GOT3 (cell line): ENCODE measurements around the gene VWA3A.
"Not testable (repeated sequence)": the region's sequence is repeated elsewhere in the genome, so short reads cannot be mapped to it uniquely, and the experiment has no call there.

Experiments
- DNase-seq: peaks from one replicate; lab custom pipeline; 2025; ENCODE audit warnings: mixed read lengths; lab: John Stamatoyannopoulos, UW

Gene VWA3A

DNA sequence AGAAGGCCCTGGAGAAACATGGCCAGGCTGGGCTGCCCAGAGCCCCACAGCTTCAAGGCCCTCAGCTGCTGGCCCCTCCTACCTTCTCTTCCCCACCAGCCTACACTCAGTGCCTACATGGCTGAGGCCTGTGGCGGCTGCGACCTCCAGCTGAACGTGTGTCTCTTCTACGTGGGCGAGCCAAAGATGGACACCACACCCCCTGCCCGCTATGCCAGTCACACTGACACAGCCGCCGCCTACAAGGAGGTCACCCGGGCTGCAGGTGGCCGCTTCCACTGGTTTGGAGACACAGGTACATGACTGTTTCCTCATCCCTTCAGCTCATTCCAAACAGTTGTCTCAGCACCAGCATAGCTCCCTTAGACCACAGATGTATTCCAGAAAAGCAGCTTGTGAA lies 40.5 kb downstream of the VWA3A start:
- DNase-seq = no peak

- DNase-seq = no peak
Measured at GRCh38 chr16:22138482-22138881, 46.1 kb downstream of the VWA3A start.

DNA sequence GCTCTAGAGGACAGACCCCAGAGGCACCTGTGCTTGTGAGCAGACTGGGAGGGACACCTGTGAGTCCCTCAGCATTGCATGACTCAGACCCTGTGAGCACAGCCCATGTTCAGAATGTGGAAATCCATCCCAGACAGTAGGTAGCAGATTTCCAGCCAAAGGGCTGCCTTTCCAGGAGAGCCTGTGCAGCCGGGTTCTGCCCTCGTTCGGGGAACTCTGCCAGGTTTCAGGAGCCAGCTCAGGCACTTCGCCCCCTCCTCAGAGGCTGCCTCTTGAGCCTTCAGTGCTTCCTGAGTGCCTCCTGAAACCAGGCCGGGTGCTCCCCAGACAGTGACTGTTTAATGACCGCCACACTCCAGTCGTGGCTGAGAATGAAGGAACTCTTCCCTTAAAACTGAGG lies 46.7 kb downstream of the VWA3A start:
- no peak for DNase-seq

DNA sequence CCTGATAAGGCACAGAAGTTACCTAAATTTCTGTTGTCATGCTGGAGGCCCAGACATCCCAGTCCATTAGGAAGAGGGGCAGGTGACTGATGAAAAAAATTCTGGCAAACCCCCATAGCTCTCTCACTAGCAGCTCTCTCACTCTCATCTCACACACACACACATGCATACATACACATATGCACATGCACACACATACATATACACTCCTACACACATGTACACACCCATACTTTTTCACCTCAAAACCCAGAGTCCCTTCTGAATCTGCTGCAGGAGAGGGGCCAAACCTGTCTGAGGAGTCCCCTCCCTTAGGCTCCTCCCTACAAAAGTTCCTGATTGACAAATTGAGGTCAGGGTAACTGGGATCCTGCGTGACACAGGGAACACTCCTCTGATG lies 47.4 kb downstream of the VWA3A start:
- no peak for DNase-seq

GRCh38 chr16:22141767-22142166 lies 49.4 kb downstream of the VWA3A start:
- DNase-seq = no peak

- DNase-seq = no peak
Measured at GRCh38 chr16:22144520-22144919, 52.2 kb downstream of the VWA3A start.

DNA sequence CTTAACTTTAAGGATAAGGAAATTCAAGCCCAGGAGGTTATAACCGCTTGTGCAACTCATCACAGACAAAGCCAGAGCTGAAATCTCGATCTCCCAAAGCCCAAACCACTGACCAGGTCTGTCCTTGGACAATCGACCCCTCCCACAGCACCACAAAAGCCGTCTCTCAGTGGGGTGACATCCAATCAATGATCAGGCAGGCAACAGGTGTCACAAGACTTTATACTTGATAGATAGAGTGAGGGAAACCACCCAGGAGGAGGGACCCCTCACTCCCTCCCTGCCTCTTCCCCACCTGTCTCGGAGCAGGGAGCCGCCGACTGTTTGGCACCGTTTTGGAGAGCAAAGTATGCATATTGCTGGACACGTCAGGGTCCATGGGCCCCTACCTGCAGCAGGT lies 55.5 kb downstream of the VWA3A start:
- no peak for DNase-seq

GRCh38 chr16:22151246-22151998 lies 59.1 kb downstream of the VWA3A start:
- DNase-seq = no peak

DNA sequence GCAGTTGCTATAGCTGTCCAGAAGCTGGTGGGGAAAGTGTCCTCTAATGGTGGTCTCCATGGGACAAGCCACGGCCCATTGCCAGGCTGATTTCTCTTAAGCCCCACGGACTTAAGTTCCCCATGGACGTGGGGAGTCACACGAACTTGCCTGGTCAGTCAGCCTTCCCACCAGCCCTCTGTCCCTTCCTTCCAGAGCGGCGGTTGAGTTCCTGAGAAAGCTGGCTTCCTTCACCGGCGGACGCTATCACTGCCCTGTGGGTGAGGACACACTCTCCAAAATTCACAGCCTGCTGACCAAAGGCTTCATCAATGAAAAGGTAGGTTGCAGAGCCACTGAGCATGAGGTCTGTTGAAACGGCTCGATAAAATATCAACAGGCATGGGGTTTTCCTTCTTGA lies 60.0 kb downstream of the VWA3A start:
- no peak for DNase-seq

DNA sequence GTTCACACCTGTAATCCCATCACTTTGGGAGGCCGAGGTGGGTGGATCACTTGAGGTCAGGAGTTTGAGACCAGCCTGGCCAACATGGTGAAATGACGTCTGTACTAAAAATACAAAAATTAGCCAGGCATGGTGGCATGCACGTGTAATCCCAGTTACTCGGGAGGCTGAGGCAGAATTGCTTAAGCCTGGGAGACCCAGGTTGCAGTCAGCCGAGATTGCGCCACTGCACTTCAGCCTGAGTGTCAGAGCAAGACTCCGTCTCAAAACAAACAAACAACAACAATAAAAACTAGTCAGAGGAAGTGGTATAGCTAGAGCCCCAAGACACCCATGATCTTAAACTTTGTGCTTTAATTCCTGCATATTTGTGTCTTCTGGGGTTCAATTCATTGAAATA lies 60.7 kb downstream of the VWA3A start:
- DNase-seq = not testable (repeated sequence)

DNA sequence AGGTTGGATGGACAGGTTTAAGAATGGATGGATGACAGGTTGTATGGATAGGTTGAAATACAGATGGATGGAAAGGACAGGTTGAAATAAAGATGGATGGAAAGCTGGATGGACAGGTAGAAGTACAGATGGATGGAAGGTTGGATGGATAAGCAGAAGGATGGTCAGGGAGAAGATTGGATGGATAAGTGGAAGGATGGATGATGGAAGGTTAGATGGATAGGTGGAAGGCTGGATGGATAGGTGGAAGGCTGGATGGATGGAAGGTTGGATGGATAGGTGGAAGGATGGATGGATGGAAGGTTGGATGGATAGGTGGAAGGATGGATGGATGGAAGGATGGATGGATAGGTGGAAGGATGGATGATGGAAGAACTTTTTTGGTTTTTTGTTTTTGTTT lies 69.1 kb downstream of the VWA3A start:
- DNase-seq = no peak

DNA sequence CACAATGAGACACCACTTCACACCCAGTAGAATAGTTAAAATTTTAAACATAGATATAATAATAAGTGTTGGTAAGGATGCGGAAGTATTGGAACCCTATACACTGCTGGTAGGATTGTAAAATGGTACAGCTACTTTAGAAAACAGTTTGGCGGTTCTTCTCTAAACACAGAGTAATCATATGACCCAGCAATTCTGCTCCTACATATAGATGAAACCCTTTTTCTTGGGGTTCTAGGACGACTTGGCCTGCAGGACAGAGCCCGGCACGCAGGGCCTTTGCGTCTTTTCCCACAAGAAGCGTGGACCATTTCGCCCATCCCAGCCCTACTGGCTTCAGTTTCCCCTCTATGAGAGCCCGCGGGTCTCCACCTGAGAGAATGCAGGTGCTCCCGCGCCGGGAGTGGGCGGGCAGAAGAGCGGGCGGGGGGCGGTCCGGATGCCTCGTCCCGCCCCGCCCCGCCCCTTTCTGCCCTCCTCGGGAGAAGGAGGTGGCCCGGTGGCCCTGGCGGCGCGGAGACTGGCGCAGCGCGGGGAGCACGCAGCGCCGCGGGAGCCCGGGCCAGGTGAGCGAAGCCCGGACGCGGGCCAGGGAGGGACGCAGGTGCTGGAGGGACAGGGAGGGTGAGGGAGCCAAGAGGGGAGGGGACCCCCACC lies 69.8 kb downstream of the VWA3A start, which contains the start of gene SDR42E2:
TSS of gene SDR42E2 (plus strand) at position 508 of the 657 bp plus-strand sequence. CDS start 3,077 bp downstream, outside the sequence.
- no peak for DNase-seq

- DNase-seq = no peak
Measured at GRCh38 chr16:22162656-22163009, 70.3 kb downstream of the VWA3A start.

- DNase-seq = no peak
Measured at GRCh38 chr16:22163806-22164205, 71.5 kb downstream of the VWA3A start.

GRCh38 chr16:22164482-22164881 lies 72.1 kb downstream of the VWA3A start:
- DNase-seq = no peak

DNA sequence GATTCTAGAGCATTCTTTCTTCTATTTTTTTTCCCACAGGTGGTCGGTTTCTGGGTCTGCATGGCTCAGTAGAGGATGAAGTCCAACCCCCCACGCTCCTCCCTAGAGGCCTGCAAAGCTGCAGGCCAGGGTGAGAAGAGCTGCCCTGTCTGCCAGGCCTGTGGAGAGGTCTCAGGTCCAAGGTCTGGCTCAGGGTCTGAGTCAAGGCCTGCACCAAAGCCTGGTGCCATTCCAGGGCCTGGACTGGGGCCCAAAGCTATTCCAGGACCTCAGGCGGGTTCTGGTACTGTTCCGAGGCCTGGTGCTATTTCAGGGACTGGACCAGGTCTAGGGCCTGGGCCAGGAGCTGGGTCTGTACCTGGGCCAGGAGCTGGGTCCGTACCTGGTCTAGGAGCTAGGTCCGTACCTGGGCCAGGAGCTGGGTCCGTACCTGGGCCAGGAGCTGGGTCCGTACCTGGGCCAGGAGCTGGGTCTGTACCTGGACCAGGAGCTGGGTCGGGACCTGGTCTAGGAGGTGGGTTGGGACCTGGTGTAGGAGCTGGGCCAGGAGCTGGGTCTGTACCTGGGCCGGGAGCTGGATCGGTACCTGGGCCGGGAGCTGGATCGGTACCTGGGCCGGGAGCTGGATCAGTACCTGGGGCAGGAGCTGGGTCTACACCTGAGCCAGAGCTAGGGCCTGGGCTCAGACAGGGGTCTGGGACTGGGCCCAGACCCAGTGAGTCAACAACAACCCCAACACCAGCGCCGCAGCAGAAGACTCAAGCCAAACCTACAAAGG lies 73.4 kb downstream of the VWA3A start:
- DNase-seq = no peak

DNA sequence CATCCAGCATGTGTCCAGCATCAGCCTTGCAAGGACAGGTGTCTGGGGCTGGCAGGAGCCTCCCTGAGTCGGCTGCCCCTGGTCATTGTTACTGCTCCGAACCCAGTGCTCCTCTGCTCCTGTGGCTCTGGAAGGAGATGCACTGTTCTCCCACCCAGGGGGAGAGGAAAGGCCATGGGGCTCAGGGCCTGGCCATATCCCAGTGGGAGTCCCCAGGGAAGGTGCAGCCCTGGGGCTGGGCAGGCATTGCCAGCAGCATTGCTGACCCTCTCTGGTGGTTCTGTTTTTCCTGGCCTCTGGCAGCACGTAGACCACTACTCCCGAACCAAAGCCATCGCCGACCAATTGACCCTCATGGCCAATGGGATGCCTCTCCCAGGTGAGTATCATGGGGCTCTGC lies 79.6 kb downstream of the VWA3A start:
- no peak for DNase-seq

DNA sequence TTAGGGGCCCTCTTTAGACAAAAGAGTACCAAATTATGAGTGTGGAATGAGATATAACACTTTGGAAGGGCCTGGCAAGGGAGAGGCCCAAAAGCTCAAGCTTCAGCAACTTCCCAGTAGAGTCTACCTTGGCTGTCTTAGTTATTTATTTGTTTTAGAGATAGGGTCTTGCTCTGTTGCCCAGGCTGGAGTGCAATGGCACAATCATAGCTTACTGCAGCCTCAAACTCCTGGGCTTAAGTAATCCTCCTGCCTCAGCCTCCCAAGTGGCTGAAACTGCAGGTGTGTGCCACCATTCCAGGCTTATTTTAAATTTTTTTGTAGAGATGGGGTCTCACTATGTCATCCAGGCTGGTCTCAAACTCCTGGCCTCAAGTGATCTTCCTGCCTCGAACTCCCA lies 80.3 kb downstream of the VWA3A start:
- DNase-seq = not testable (repeated sequence)

DNA sequence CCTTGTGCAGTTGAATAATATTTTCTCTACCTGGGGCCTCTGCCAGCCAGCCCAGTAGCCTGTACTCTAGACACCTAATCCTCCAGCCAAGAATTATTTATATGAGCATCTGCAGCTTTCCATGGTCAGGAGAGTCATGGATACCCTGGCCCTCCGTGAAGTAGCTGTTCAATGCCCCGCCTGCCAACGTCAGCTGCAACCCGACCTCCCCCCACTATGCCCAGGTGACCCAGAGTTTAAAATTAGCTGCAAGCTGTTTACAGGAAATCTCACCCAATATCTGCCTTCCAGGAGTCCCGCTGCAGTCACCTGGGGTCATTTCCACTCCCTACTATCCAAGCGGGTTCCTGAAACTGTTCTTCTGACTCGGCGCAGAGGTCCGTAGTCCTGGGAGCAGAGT lies 82.3 kb downstream of the VWA3A start:
- DNase-seq = no peak

DNA sequence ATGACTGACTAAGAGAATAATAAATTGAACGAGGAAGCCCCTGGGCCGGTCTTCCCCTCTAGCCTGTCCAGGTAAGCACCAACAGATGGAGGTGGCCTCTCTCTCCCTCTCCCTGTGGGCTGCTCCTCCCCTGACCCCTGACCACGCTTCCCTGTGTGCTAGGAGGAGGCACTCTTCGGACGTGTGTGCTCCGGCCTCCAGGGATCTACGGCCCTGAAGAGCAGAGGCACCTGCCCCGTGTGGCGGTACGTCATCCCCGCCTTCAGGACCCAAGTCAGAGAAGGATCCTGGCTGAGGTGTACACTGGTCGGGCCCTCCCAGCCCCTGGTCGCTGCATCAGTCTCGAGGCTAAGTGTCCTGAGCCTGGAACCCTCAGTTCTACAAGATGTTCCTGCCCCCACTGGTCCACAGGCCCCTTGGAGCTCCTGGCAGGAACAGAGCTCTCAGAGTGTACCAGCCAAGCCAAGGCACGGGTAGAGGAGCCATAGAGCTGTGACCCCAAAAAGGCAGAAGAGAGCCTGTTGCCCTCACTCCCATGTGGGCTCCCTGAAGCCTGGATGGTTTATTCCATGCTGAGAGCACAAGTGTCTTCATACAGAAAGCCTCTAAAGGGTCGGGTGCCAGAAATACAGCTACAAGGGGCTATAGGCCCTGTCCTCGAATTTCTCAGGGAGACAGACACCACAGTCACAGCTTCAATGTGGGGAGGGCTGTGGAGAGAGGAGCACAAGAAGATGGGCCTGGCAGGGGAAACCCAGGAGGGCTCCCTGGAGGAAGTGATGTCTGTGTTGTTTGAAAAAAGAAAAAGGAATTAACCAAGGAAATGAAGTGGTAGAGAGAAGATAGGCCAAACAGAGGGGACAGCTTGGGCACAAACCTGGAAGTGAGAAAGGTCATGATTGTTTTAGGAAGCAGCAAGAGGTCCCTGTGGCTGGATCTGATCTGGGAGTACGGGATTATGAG lies 85.9 kb downstream of the VWA3A start:
- DNase-seq = no peak

GRCh38 chr16:22181426-22181825 lies 89.1 kb downstream of the VWA3A start:
- no peak for DNase-seq

- DNase-seq = no peak
Measured at GRCh38 chr16:22181843-22182242, 89.5 kb downstream of the VWA3A start.
